Measurements from ENCODE around the gene LRRC74A. TPM values are rescaled to one million over a fixed set of nuclear protein-coding genes. Genes with fewer than 3 reads are reported as not detected.
A peak's percentile ranks its signal among the peaks of the same experiment; 100 is the strongest.

LRRC74A gene
- total RNA-seq, 1 donor from 2014 or later: not detected

DNA sequence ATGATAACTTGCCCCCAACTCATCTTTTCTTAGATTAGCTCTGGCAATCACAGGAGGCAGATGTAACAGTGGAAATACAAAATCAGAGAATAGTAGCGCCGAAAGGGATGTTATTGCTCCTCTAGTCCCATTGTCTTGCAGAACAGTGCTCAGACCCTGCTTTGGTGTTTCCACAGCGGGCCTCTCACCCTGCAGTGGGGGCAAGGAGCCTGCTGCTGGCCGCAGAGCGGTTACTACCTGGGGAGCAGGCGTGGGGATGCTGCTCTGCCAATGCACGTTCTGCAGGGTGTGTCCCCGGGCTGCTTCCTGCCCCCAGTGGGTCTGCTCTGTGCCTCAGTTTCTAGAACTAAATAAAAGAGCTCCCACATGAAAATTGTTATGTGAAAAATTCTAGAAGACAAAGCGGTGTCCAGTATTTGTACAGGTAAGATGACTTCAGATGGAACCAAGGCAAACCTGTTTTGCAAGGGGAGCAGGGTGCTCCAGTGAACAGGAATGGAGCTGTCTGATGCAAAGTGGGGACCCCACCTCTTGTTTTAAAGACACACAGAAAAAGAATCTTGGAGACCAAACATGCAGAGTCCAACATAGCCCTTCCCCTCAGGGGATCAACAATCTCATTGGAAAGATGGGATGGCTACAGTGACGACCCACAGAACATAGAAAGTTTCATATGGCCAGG is 35.5 kb downstream of the LRRC74A start:
- Mint-ChIP-seq H3K27me3 (ENCODE audit: unreplicated experiment) (peaks cover 50% of the 10 kb centered on the region), H3K4me1 (ENCODE audit: unreplicated experiment) (peaks cover 15% of the 10 kb centered on the region), H3K36me3 (ENCODE audit: unreplicated experiment) (no peaks in the 10 kb centered on the region), H3K4me3 (ENCODE audit: unreplicated experiment) (no peak overlapping the region), H3K9me3 (ENCODE audit: unreplicated experiment) (no peaks in the 10 kb centered on the region), H3K27ac (ENCODE audit: unreplicated experiment) (no peak overlapping the region)
- DNase-seq (ENCODE audit: extremely low spot score, unreplicated experiment): no peak
- TF ChIP-seq, protein P1, sequence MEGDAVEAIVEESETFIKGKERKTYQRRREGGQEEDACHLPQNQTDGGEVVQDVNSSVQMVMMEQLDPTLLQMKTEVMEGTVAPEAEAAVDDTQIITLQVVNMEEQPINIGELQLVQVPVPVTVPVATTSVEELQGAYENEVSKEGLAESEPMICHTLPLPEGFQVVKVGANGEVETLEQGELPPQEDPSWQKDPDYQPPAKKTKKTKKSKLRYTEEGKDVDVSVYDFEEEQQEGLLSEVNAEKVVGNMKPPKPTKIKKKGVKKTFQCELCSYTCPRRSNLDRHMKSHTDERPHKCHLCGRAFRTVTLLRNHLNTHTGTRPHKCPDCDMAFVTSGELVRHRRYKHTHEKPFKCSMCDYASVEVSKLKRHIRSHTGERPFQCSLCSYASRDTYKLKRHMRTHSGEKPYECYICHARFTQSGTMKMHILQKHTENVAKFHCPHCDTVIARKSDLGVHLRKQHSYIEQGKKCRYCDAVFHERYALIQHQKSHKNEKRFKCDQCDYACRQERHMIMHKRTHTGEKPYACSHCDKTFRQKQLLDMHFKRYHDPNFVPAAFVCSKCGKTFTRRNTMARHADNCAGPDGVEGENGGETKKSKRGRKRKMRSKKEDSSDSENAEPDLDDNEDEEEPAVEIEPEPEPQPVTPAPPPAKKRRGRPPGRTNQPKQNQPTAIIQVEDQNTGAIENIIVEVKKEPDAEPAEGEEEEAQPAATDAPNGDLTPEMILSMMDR (IDR thresholded peaks at IDR 0.05): no peak

DNA sequence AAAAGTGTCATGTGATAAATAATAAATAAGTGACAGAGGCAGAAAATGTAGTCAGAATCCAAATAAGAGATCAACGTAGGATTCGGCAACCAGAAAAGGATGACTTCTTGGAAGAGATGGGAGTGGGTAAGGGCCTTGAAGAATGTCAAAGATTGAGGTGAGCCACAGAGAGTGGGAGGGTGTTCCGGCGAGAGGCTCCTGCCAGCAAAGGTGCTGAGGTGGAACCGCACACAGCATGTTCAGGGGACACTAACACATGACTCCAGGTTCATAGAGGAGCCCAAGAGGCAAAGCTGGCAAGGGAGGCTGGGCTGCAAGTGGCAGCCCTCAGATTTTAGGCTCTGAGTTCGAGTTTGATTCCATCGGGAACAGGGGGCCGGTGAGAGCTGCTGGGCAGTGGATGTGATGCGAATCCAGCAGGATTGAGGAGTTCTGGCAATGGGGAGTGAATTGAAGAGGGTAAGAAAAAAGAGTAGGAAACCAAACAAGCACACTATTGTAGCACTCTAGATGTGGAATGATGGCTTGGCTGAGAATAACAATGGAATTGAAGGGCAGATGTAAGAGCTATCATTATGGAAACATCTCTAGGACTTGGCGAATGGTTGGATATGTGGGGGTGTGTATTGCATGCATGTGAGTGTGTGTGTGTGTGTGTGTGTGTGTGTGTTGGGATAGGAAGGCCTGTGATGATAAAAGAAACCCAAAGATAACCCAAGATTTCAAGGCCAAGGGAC is 36.5 kb downstream of the LRRC74A start:
- no peak overlapping the region for H3K27ac Mint-ChIP-seq (ENCODE audit: unreplicated experiment)
- peaks cover 15% of the 10 kb centered on the region for H3K4me1 Mint-ChIP-seq (ENCODE audit: unreplicated experiment)
- no peak for DNase-seq (ENCODE audit: extremely low spot score, unreplicated experiment)
- peaks cover 50% of the 10 kb centered on the region for H3K27me3 Mint-ChIP-seq (ENCODE audit: unreplicated experiment)
- TF ChIP-seq, protein P1 (IDR thresholded peaks at IDR 0.05): no peak
- H3K36me3 Mint-ChIP-seq (ENCODE audit: unreplicated experiment): no peaks in the 10 kb centered on the region
- H3K4me3 Mint-ChIP-seq (ENCODE audit: unreplicated experiment): no peak overlapping the region
- no peaks in the 10 kb centered on the region for H3K9me3 Mint-ChIP-seq (ENCODE audit: unreplicated experiment)

DNA sequence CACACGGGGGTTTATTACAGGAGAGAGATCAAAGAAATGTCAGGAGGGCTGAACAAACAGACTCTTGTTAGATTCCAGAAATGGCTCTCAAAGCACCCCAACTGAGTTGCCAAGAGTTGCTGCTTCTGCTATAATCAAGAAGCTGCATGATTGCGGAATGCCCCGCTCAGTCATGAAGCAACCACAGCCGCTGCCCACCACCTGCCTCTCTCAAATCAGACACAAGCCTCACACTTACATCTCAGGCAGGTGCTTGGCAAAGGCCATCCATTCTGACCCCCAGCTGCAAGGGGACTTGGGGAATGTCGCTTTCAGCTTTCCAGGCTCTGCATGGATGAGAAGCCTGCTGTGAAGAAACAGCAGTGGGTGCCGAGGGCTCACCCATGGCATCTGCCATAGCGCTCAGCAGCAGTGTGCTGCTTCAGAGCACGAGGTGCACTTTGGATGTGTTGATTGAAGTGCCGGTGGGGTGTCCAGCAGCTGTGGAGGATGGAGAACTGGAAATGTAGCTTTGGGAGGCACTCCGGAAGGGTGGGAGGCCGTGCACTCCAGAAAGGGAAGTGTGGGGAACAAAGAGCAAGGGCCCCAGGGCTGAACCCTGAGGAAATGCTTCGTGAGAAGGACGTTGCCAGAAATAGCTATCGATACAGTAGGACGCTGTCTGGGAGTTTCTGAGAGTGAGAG is 37.7 kb downstream of the LRRC74A start:
- H3K27me3 Mint-ChIP-seq (ENCODE audit: unreplicated experiment): peaks cover 49% of the 10 kb centered on the region

DNA sequence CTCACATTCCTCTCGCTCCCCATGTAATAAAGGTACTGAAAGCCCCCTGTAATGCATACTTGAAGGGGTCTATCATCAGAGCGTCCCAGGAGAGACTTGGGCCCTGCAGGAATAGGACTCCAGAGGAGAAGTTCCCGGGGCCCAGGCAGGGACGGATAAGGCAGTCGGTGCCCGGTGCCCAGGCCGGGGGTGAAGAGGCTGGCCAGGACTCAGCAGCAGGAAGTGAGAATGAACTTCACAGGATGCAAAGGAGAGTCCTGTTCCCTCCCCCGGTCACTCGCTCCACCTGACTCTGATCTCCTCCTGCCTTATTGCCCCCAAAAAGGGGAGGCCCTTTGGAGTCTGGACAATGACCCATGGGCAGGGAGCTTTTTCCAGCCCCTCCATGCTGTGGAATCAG is 40.2 kb downstream of the LRRC74A start:
- Mint-ChIP-seq H3K27me3 (ENCODE audit: unreplicated experiment) (peaks cover 48% of the 10 kb centered on the region), H3K36me3 (ENCODE audit: unreplicated experiment) (no peaks in the 10 kb centered on the region), H3K4me1 (ENCODE audit: unreplicated experiment) (peaks cover 15% of the 10 kb centered on the region), H3K27ac (ENCODE audit: unreplicated experiment) (no peak overlapping the region), H3K4me3 (ENCODE audit: unreplicated experiment) (no peak overlapping the region), H3K9me3 (ENCODE audit: unreplicated experiment) (no peaks in the 10 kb centered on the region)
- TF ChIP-seq, protein P1 (IDR thresholded peaks at IDR 0.05): no peak
- DNase-seq (ENCODE audit: extremely low spot score, unreplicated experiment): no peak

More for the DNA sequence above, 37.7 kb downstream of the LRRC74A start:
- Mint-ChIP-seq H3K4me3 (ENCODE audit: unreplicated experiment) (peak overlapping the region; percentile 33), H3K4me1 (ENCODE audit: unreplicated experiment) (peaks cover 15% of the 10 kb centered on the region), H3K9me3 (ENCODE audit: unreplicated experiment) (no peaks in the 10 kb centered on the region), H3K27ac (ENCODE audit: unreplicated experiment) (no peak overlapping the region), H3K36me3 (ENCODE audit: unreplicated experiment) (no peaks in the 10 kb centered on the region)
- no peak for DNase-seq (ENCODE audit: extremely low spot score, unreplicated experiment)
- TF ChIP-seq, protein P1 (IDR thresholded peaks at IDR 0.05): no peak

Data from osteocyte (in vitro differentiated cells).